MM.1S (cell line): ENCODE results near the gene IQSEC1.

ENCODE experiments used
- DNase-seq: peaks from one replicate; pipeline ENCODE4 v3.0.0-alpha.2; 2015
- H2AFZ ChIP-seq: fragments of 300-600 bp; sonication (generic); 2 replicates; pipeline ENCODE4 v1.6.0; 2016; ENCODE audit warnings: antibody characterized with exemption, low read length
- H3F3A ChIP-seq: fragments of 300-600 bp; sonication (generic); 2 replicates; pipeline ENCODE4 v1.6.1; 2016; ENCODE audit warnings: mild to moderate bottlenecking, antibody characterized with exemption, low read length, moderate library complexity, mixed read lengths; ENCODE audit not compliant: insufficient read depth
- H3K27ac ChIP-seq: fragments of 300-600 bp; sonication (generic); 2 replicates; pipeline ENCODE4 v1.5.1; 2016; ENCODE audit warnings: mild to moderate bottlenecking, low read length
- H3K27me3 ChIP-seq: fragments of 300-600 bp; sonication (generic); replicated peaks from 2 replicates; pipeline ENCODE4 v1.6.0; 2016; ENCODE audit warnings: low read length; ENCODE audit not compliant: insufficient read depth
- H3K36me3 ChIP-seq: fragments of 300-600 bp; sonication (generic); replicated peaks from 2 replicates; pipeline ENCODE4 v1.6.1; 2016; ENCODE audit warnings: mild to moderate bottlenecking, low read length, mixed read lengths; ENCODE audit not compliant: insufficient read depth
- H3K4me1 ChIP-seq: fragments of 300-600 bp; sonication (generic); 2 replicates; pipeline ENCODE4 v1.6.1; 2016; ENCODE audit warnings: low read length, mixed read lengths
- H3K4me2 ChIP-seq: fragments of 300-600 bp; sonication (generic); 2 replicates; pipeline ENCODE4 v1.6.0; 2016; ENCODE audit warnings: low read depth, low read length
- H3K4me3 ChIP-seq: fragments of 300-600 bp; sonication (generic); 2 replicates; pipeline ENCODE4 v1.5.1; 2016; ENCODE audit warnings: low read length, mixed read lengths
- H3K79me2 ChIP-seq: fragments of 300-600 bp; sonication (generic); 2 replicates; pipeline ENCODE4 v1.6.1; 2016; ENCODE audit warnings: mixed run types, low read length, mixed read lengths
- H3K9ac ChIP-seq: fragments of 300-600 bp; sonication (generic); 2 replicates; pipeline ENCODE4 v1.6.1; 2016; ENCODE audit warnings: low read length, mixed read lengths
- H3K9me2 ChIP-seq: fragments of 300-600 bp; sonication (generic); replicated peaks from 2 replicates; pipeline ENCODE4 v1.6.1; 2016; ENCODE audit warnings: mild to moderate bottlenecking, low read length, mixed read lengths; ENCODE audit not compliant: insufficient read depth
- H3K9me3 ChIP-seq: fragments of 300-600 bp; sonication (generic); replicated peaks from 2 replicates; pipeline ENCODE4 v1.6.1; 2016; ENCODE audit warnings: mild to moderate bottlenecking, low read length, mixed read lengths; ENCODE audit not compliant: insufficient read depth
- H4K20me1 ChIP-seq: fragments of 300-600 bp; sonication (generic); 2 replicates; pipeline ENCODE4 v1.6.1; 2016; ENCODE audit warnings: mild to moderate bottlenecking, low read length, moderate library complexity, mixed read lengths; ENCODE audit not compliant: insufficient read depth
- CTCF ChIP-seq: fragments of 300-600 bp; sonication (generic); IDR thresholded peaks from 2 replicates; pipeline ENCODE4 v1.5.1; 2016; ENCODE audit warnings: antibody characterized with exemption, low read length, mixed read lengths
- EZH2 ChIP-seq: fragments of 300-600 bp; sonication (generic); optimal IDR thresholded peaks from 2 replicates; pipeline ENCODE3; 2017; ENCODE audit warnings: low read depth, mild to moderate bottlenecking, antibody characterized with exemption, low read length, mixed read lengths
- EZH2phosphoT487 ChIP-seq: fragments of 300-600 bp; sonication (generic); IDR thresholded peaks from 2 replicates; pipeline ENCODE4 v1.6.1; 2018; ENCODE audit warnings: antibody characterized with exemption, low read length

The IQSEC1 gene

GRCh38 chr3:13079510-13079909, 6.3 kb upstream of the IQSEC1 start:
- no peaks in the 10 kb centered on the region for H4K20me1 ChIP-seq
- H3K4me2 ChIP-seq = no peak overlapping the region
- H3K9me3 ChIP-seq = no peaks in the 10 kb centered on the region
- H3K9ac ChIP-seq = no peak overlapping the region
- no peaks in the 10 kb centered on the region for H3K36me3 ChIP-seq
- H3K79me2 ChIP-seq = no peaks in the 10 kb centered on the region
- no peaks in the 10 kb centered on the region for H3K9me2 ChIP-seq
- H3K4me3 ChIP-seq = no peak overlapping the region
- no peaks in the 10 kb centered on the region for H3F3A ChIP-seq
- H3K27ac ChIP-seq = no peak overlapping the region
- H3K27me3 ChIP-seq = 0 out of 2 replicates have a peak, but pooled peaks cover 4% of the 10 kb centered on the region
- no peaks in the 10 kb centered on the region for H3K4me1 ChIP-seq
- DNase-seq = no peak
- no peak for TF ChIP-seq EZH2
- TF ChIP-seq CTCF = no peak
- TF ChIP-seq EZH2phosphoT487 = no peak
- no peak overlapping the region for H2AFZ ChIP-seq

- no peaks in the 10 kb centered on the region for H3K4me1 ChIP-seq
- H3K79me2 ChIP-seq = no peaks in the 10 kb centered on the region
- H3K36me3 ChIP-seq = no peaks in the 10 kb centered on the region
- TF ChIP-seq CTCF (no peak), EZH2 (no peak), EZH2phosphoT487 (no peak)
- H3K9me3 ChIP-seq = no peaks in the 10 kb centered on the region
- H4K20me1 ChIP-seq = no peaks in the 10 kb centered on the region
- no peak for DNase-seq
- H3K4me2 ChIP-seq = no peak overlapping the region
- H3K27ac ChIP-seq = no peak overlapping the region
- H3K9me2 ChIP-seq = no peaks in the 10 kb centered on the region
- H3K4me3 ChIP-seq = no peak overlapping the region
- H3F3A ChIP-seq = no peaks in the 10 kb centered on the region
- no peak overlapping the region for H2AFZ ChIP-seq
- 0 out of 2 replicates have a peak, but pooled peaks cover 6% of the 10 kb centered on the region for H3K27me3 ChIP-seq
- no peak overlapping the region for H3K9ac ChIP-seq
These were observed 5.8 kb upstream of the IQSEC1 start for GRCh38 chr3:13079051-13079450.

GRCh38 chr3:13078163-13078905, 5.1 kb upstream of the IQSEC1 start:
- H3K27me3 ChIP-seq = 0 out of 2 replicates have a peak, but pooled peaks cover 11% of the 10 kb centered on the region
- H3K4me2 ChIP-seq = no peak overlapping the region
- no peaks in the 10 kb centered on the region for H3K36me3 ChIP-seq
- no peaks in the 10 kb centered on the region for H3F3A ChIP-seq
- DNase-seq = no peak
- H3K9me3 ChIP-seq = no peaks in the 10 kb centered on the region
- no peak overlapping the region for H3K9ac ChIP-seq
- no peak overlapping the region for H2AFZ ChIP-seq
- H3K27ac ChIP-seq = no peak overlapping the region
- no peaks in the 10 kb centered on the region for H4K20me1 ChIP-seq
- no peaks in the 10 kb centered on the region for H3K9me2 ChIP-seq
- peaks cover 4% of the 10 kb centered on the region; the same call in 1 of the 2 replicates for H3K4me1 ChIP-seq
- no peak overlapping the region for H3K4me3 ChIP-seq
- H3K79me2 ChIP-seq = no peaks in the 10 kb centered on the region
- TF ChIP-seq EZH2 (no peak), EZH2phosphoT487 (no peak), CTCF (no peak)
